ENCODE results near the gene SPCS2.
A peak's percentile ranks its signal among the peaks of the same experiment; 100 is the strongest.

SPCS2 gene

DNA sequence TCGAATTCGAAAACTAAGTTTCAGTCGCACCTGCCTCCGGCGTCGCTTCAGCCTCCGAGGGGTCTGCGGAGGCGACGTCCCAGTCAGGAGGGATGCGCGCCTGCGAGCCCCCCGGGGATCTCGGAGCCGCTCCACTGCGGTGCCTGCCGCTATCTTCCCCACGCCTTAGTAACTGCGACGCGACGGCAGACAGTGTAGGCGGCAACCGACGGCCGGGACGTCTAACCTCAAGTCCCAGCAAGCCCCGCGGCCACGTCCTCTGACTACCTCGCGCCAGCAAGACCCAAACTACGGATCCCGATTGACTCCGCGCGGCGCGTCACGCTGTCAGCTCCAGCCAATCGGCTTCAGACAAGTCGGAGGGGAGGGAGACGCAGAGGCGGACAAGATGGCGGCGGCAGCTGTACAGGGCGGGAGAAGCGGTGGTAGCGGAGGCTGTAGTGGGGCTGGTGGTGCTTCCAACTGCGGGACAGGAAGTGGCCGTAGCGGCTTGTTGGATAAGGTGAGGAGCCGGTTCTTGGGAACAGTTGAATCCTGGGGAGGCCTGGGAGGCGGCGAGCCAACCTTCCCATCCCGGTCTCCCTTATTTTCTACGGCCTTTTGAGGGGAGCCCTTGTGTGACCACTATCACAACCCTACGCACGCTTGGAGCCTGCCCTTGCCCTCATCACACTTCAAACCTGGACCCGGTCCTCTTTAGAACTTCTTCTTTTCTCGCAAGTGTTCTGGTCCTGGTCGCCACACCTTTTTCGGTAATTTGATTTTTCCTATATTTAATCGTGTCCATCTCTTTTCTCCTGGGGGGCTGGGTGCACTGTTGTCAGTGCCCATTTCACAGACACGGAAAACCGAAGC lies at the start of gene SPCS2, which contains the start of gene XRRA1:
Gene SPCS2, plus strand, starts transcription at position 369 of the 855 bp plus-strand sequence. Its CDS starts 20 bp downstream, at position 389.
Gene XRRA1, minus strand, starts transcription at position 194 of the 855 bp plus-strand sequence. CDS start 8,213 bp downstream, outside the sequence.
- H3K27ac ChIP-seq, result peak within 1 kb of the TSS; percentile 66
- TF ChIP-seq, protein P1, sequence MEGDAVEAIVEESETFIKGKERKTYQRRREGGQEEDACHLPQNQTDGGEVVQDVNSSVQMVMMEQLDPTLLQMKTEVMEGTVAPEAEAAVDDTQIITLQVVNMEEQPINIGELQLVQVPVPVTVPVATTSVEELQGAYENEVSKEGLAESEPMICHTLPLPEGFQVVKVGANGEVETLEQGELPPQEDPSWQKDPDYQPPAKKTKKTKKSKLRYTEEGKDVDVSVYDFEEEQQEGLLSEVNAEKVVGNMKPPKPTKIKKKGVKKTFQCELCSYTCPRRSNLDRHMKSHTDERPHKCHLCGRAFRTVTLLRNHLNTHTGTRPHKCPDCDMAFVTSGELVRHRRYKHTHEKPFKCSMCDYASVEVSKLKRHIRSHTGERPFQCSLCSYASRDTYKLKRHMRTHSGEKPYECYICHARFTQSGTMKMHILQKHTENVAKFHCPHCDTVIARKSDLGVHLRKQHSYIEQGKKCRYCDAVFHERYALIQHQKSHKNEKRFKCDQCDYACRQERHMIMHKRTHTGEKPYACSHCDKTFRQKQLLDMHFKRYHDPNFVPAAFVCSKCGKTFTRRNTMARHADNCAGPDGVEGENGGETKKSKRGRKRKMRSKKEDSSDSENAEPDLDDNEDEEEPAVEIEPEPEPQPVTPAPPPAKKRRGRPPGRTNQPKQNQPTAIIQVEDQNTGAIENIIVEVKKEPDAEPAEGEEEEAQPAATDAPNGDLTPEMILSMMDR (IDR thresholded peaks at IDR 0.05), result no peak
- TF ChIP-seq ZFX (IDR thresholded peaks at IDR 0.05; ENCODE audit: borderline replicate concordance), result no peak

DNA sequence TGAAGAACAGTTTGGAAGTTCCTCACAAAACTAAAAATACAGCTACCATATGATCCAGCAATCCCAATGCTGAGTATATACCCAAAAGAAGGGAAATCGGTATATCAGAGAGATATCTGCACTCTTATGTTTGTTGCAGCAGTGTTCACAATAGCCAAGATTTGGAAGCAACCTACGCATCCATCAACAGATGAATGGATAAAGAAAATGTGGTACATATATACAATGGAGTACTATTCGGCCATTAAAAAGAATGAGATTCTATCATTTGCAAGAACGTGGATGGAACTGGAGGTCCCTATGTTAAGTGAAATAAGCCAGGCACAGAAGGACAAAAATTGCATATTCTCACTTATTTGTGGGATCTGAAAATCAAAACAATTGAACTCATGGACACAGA lies 46.7 kb upstream of the SPCS2 start:
- TF ChIP-seq ZFX (IDR thresholded peaks at IDR 0.05; ENCODE audit: borderline replicate concordance), result no peak
- TF ChIP-seq, protein P1 (IDR thresholded peaks at IDR 0.05), result no peak
- H3K27ac ChIP-seq, result no peak overlapping the region

DNA sequence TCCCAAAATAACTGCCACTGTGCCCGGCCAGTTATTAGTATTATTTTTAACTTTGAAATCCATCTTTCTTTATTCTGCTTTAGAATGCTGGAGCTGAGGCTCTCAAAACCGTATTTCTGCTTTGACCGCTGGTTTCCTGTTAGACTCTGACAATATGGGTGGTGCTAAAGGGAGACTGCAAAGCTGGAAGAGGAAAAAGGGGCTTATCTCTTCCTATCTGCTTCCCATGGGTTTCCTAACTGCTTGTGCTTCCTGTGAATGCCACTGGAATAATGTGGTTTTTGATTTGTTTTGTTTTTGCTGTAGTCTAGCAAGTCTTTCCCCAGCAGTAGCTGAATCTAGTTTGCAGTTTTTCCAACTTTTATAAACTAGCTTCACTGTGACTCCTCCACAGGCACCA lies 43.7 kb upstream of the SPCS2 start:
- TF ChIP-seq, protein P1 (IDR thresholded peaks at IDR 0.05), result no peak
- no peak for TF ChIP-seq ZFX (IDR thresholded peaks at IDR 0.05; ENCODE audit: borderline replicate concordance)
- H3K27ac ChIP-seq, result no peak overlapping the region

DNA sequence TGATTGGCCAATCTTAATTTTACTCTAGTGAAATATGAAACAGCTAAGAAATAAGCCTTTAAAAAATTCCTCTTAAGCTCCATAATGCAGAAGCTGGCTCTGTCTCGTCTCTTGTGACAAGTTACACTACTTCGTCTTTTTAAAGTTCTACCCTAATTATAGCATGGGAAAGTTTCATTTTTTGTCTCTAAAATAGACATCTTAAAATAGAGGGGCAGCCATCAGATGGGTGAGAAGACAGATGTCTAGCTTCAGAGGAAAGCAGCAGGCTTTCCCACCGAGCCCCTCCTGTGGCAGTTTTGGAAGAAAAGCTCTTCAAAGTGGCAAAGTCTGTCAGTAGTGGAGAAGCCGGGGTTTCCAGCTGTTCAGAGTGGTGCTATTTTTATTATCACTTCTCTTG lies 39.7 kb upstream of the SPCS2 start:
- H3K27ac ChIP-seq, result no peak overlapping the region
- TF ChIP-seq, protein P1 (IDR thresholded peaks at IDR 0.05), result no peak
- TF ChIP-seq ZFX (IDR thresholded peaks at IDR 0.05; ENCODE audit: borderline replicate concordance), result no peak

DNA sequence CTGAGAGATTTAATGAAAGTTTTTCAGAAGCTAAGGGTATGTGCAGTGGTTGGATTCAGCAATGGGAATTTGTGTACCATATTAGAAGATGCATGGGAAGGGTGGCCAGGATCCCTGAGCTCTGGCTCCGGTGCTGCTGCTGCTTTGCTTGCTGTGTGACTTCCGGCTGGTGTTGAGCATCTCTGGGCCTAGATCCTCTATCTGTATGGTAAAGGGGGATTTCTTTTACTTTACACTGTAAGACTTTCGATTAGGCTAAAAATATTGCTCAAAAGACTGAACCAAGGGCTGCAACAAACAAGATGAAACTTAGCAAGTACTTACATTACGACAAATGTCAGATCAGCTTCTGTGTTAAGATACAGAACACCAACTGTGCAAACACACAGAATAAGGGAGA lies 39.3 kb upstream of the SPCS2 start:
- no peak overlapping the region for H3K27ac ChIP-seq
- no peak for TF ChIP-seq ZFX (IDR thresholded peaks at IDR 0.05; ENCODE audit: borderline replicate concordance)
- TF ChIP-seq, protein P1 (IDR thresholded peaks at IDR 0.05), result no peak

GRCh38 chr11:74923125-74923524 lies 25.9 kb upstream of the SPCS2 start:
- H3K27ac ChIP-seq, result no peak overlapping the region
- no peak for TF ChIP-seq ZFX (IDR thresholded peaks at IDR 0.05; ENCODE audit: borderline replicate concordance)
- TF ChIP-seq, protein P1 (IDR thresholded peaks at IDR 0.05), result no peak

GRCh38 chr11:74925281-74925680 lies 23.8 kb upstream of the SPCS2 start:
- no peak for TF ChIP-seq ZFX (IDR thresholded peaks at IDR 0.05; ENCODE audit: borderline replicate concordance)
- TF ChIP-seq, protein P1 (IDR thresholded peaks at IDR 0.05), result no peak
- H3K27ac ChIP-seq, result no peak overlapping the region
